A673 (cell line): ENCODE data around the gene SIMC1. TPM values are rescaled to one million over a fixed set of nuclear protein-coding genes. Genes with fewer than 3 reads are reported as not detected.

ENCODE experiments used
- BruUV-seq: library from RNA; stranded (reverse); fragments of 400-500 nt; replicated peaks from 2 replicates; lab custom pipeline; 2021; lab: Mats Ljungman, UMichigan
- CTCF ChIA-PET: fragments of 300-600 bp; sonication (Branson Sonifier 250); formaldehyde crosslinking; loops from one replicate; lab custom pipeline; 2022; ENCODE audit warnings: antibody characterized with exemption; lab: Charles Lee
- POLR2A ChIA-PET: fragments of 300-600 bp; sonication (Branson Sonifier 250); formaldehyde crosslinking; loops from one replicate; lab custom pipeline; 2022; ENCODE audit warnings: antibody characterized with exemption; ENCODE audit not compliant: low non-redundant PET; lab: Charles Lee
- DNase-seq: peaks from one replicate; pipeline ENCODE4 v3.0.0-alpha.2; 2015; ENCODE audit warnings: low spot score
- H3K27ac ChIP-seq: fragments of 200-600 bp; sonication (generic); 2 replicates; pipeline ENCODE4 v1.5.1; 2016; ENCODE audit warnings: mixed run types, low read depth, mild to moderate bottlenecking, mixed read lengths, antibody characterized with exemption, low read length; ENCODE audit not compliant: poor library complexity, severe bottlenecking
- H3K27me3 ChIP-seq: fragments of 200-600 bp; sonication (generic); replicated peaks from 2 replicates; pipeline ENCODE4 v1.6.1; 2017; ENCODE audit warnings: mixed run types, low read depth, mild to moderate bottlenecking, mixed read lengths, antibody characterized with exemption, low read length; ENCODE audit not compliant: insufficient read depth, poor library complexity
- H3K36me3 ChIP-seq: fragments of 200-600 bp; sonication (generic); 2 replicates; pipeline ENCODE4 v1.6.1; 2016; ENCODE audit warnings: mixed run types, mild to moderate bottlenecking, mixed read lengths, antibody characterized with exemption, low read length; ENCODE audit not compliant: insufficient read depth, poor library complexity, severe bottlenecking
- H3K4me1 ChIP-seq: fragments of 200-600 bp; sonication (generic); 2 replicates; pipeline ENCODE4 v1.6.1; 2017; ENCODE audit warnings: mixed run types, mild to moderate bottlenecking, mixed read lengths, antibody characterized with exemption, low read length; ENCODE audit not compliant: insufficient read depth, poor library complexity, severe bottlenecking
- H3K4me3 ChIP-seq: fragments of 200-600 bp; sonication (generic); 2 replicates; pipeline ENCODE4 v1.5.1; 2016; ENCODE audit warnings: low read depth, mixed run types, mild to moderate bottlenecking, mixed read lengths, low read length; ENCODE audit not compliant: poor library complexity, severe bottlenecking
- H3K9me3 ChIP-seq: fragments of 200-600 bp; sonication (generic); 2 replicates; pipeline ENCODE4 v1.6.1; 2016; ENCODE audit warnings: mixed run types, low read depth, mild to moderate bottlenecking, mixed read lengths, antibody characterized with exemption, low read length; ENCODE audit not compliant: poor library complexity, severe bottlenecking
- EZH2 ChIP-seq: fragments of 200-600 bp; sonication (generic); IDR thresholded peaks from 2 replicates; pipeline ENCODE4 v1.6.1; 2017; ENCODE audit warnings: borderline replicate concordance, low read depth, mild to moderate bottlenecking, mixed read lengths, antibody characterized with exemption, low read length; ENCODE audit not compliant: poor library complexity, severe bottlenecking
- intact Hi-C: fragments of 100-400 bp; cut with micrococcal nuclease; formaldehyde crosslinking; loops from one replicate; pipeline ENCODE4 v1.10.0; 2022; ENCODE audit not compliant: unreplicated experiment
- total RNA-seq: library from RNA; stranded (reverse); gene quantifications from 2 replicates; pipeline ENCODE4 v1.2.3, GENCODE V29; 2021
- TF ChIP-seq, protein P1 (sequence below): fragments of 300-800, 200-600 bp; sonication (generic); conservative IDR thresholded peaks from 2 replicates; pipeline ENCODE4 v1.5.1; 2017; ENCODE audit warnings: low read depth, mild to moderate bottlenecking, antibody characterized with exemption, low read length, moderate library complexity, mixed read lengths

Gene SIMC1
- total RNA-seq, 1 experiment from 2014 or later, result 26.6 TPM

DNA sequence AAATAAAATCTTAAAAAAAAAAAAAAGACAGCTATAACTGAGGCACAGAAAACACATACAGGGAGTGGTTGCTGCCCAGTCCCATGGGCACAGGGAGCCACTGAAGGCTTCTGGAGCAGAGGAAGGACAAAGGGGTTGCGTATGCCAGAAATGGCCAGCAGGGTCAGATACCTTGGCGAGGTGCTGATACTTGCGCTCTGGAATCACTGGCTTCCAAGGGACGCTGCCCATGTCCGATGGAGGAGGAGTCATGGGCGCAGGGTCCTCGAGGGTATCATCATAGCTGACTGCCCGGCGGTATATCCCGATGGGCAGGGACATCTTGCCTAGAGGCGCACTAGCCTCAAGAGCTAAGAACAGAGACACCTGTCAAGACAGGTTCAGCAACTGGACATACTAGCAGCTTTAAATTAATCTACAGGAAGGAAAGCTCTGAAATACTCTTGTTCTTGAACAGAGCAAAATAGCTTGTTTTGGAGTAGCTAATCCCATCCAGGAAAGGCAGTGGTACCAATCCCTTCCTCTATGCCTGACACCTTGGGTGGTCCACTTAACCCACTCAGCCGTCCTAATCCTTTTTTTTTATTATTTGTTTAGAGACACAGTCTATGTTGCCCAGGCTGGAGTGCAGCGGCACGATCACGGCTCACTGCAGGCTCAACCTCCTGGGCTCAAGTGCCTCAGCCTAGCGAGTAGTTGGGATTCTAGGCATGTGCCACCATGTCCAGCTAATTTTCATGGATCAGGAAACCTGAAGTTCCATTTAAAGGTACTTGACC is 117.4 kb downstream of the SIMC1 start:
- Histone ChIP-seq H3K36me3 (peaks cover 34% of the 10 kb centered on the region), H3K4me3 (no peak overlapping the region), H3K27me3 (no peaks in the 10 kb centered on the region), H3K4me1 (no peaks in the 10 kb centered on the region), H3K27ac (no peak overlapping the region), H3K9me3 (no peaks in the 10 kb centered on the region)
- intact Hi-C loops, result no loop called here
- no peak for DNase-seq
- POLR2A ChIA-PET, result interaction anchor here (0.6 kb wide), 1 partner anchor 412 kb away, joined by 4 read pairs; no protein-coding TSS in a partner anchor
- TF ChIP-seq EZH2, result no peak
- TF ChIP-seq, protein P1, sequence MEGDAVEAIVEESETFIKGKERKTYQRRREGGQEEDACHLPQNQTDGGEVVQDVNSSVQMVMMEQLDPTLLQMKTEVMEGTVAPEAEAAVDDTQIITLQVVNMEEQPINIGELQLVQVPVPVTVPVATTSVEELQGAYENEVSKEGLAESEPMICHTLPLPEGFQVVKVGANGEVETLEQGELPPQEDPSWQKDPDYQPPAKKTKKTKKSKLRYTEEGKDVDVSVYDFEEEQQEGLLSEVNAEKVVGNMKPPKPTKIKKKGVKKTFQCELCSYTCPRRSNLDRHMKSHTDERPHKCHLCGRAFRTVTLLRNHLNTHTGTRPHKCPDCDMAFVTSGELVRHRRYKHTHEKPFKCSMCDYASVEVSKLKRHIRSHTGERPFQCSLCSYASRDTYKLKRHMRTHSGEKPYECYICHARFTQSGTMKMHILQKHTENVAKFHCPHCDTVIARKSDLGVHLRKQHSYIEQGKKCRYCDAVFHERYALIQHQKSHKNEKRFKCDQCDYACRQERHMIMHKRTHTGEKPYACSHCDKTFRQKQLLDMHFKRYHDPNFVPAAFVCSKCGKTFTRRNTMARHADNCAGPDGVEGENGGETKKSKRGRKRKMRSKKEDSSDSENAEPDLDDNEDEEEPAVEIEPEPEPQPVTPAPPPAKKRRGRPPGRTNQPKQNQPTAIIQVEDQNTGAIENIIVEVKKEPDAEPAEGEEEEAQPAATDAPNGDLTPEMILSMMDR, result no peak
- CTCF ChIA-PET, result no interaction called here
- BruUV-seq, result no TSS peak

DNA sequence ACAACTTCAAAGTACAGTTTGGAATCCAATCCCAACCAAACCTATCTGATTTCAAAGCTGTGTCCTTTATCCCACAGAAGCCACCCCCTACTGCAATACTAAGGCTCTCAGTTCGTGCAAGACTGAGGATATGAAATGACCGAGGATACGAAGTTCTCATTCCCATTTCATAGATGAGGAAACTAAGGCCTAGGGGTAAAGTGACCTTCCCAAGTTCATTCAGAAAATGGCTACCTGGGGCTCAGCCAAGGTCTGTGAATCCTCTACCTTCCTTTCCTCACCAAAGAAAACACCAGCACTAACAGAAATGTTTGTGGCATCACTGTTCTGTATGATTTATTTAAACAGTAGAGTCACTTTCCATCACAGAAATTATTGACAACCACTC is 117.9 kb downstream of the SIMC1 start:
- intact Hi-C loops, result no loop called here
- POLR2A ChIA-PET, result no interaction called here
- TF ChIP-seq, protein P1, result no peak
- TF ChIP-seq EZH2, result no peak
- Histone ChIP-seq H3K36me3 (peaks cover 32% of the 10 kb centered on the region), H3K27ac (no peak overlapping the region), H3K9me3 (no peaks in the 10 kb centered on the region), H3K4me3 (no peak overlapping the region), H3K27me3 (no peaks in the 10 kb centered on the region), H3K4me1 (no peaks in the 10 kb centered on the region)
- BruUV-seq, result no TSS peak
- no peak for DNase-seq
- CTCF ChIA-PET, result no interaction called here

DNA sequence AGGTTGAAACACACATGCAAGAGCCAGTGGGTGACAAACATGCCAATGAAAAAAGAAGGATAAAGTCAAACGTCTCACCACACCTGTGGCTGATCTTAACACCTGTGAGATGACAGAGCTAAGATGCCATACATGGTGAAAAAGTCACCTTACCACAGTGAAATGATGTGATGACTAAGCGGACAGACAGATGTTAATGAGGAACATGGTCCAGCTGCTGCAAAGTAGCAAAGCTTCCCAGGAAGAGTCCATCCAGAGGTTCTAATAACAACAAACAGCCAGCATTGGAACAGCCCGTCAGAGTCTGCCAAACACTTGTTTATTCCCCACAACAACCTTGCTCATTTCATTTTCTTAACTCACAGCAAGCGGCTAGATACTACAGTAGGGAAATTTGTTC is 121.4 kb downstream of the SIMC1 start:
- ChIA-PET POLR2A (no interaction called here), CTCF (no interaction called here)
- no peak overlapping the region for H3K27ac ChIP-seq
- peaks cover 14% of the 10 kb centered on the region for H3K36me3 ChIP-seq
- H3K4me3 ChIP-seq, result no peak overlapping the region
- TSS peak; percentile 15 for BruUV-seq
- no peak for DNase-seq
- TF ChIP-seq EZH2, result no peak
- TF ChIP-seq, protein P1, result no peak
- no peaks in the 10 kb centered on the region for H3K9me3 ChIP-seq
- H3K4me1 ChIP-seq, result peaks cover 4% of the 10 kb centered on the region
- intact Hi-C loops, result loop anchor here (5.0 kb wide), 1 partner anchor 178 kb away; the partner anchor contains the start of gene RNF44
- no peaks in the 10 kb centered on the region for H3K27me3 ChIP-seq
